CD4-positive, alpha-beta T cell (primary cell): ENCODE results near the gene NCKAP5. TPM values are rescaled to one million over a fixed set of nuclear protein-coding genes. Genes with fewer than 3 reads are reported as not detected.

Experiments
- ATAC-seq: fragments of 200-7000 bp; cut with Tn5 transposase; one replicate; pipeline ENCODE4 v1.10.0; 2022; ENCODE audit warnings: mild to moderate bottlenecking; ENCODE audit not compliant: poor library complexity
- CTCF ChIA-PET: fragments of 350-600 bp; sonication (Branson Sonifier 250); formaldehyde crosslinking; loops from one replicate; lab custom pipeline; 2021; ENCODE audit warnings: antibody characterized with exemption, inconsistent platforms; lab: Charles Lee
- POLR2A ChIA-PET: fragments of 350-600 bp; sonication (Branson Sonifier 250); formaldehyde crosslinking; loops from one replicate; lab custom pipeline; 2021; ENCODE audit warnings: antibody characterized with exemption, inconsistent platforms; lab: Charles Lee
- DNase-seq, 14 experiments: peaks; one replicate each; pipeline ENCODE4 v3.0.0-alpha.2; 2013 to 2020; ENCODE audit warnings: mixed read lengths in 2 of 14
- H3K27ac ChIP-seq, 2 donors: one replicate each; pipeline versions ENCODE4 v1.5.1 to v1.7.0; 2013; ENCODE audit warnings: low read length in 2 of 2, low read depth in 1 of 2, mild to moderate bottlenecking in 1 of 2
- H3K27me3 ChIP-seq, 2 experiments: 1 replicate in 1 of 2; 2 replicates in 1 of 2; pipeline versions ENCODE4 v1.6.1 to v1.7.0; 2013; ENCODE audit warnings: low read length in 2 of 2, control low read depth in 1 of 2, mild to moderate bottlenecking in 1 of 2, moderate library complexity in 1 of 2; ENCODE audit not compliant: insufficient read depth in 2 of 2, control insufficient read depth in 1 of 2
- H3K36me3 ChIP-seq: one replicate; pipeline ENCODE4 v1.6.1; 2013; ENCODE audit warnings: low read length, control low read depth; ENCODE audit not compliant: insufficient read depth
- H3K4me1 ChIP-seq: one replicate; pipeline ENCODE4 v1.6.1; 2013; ENCODE audit warnings: low read length, control low read depth; ENCODE audit not compliant: insufficient read depth
- H3K4me3 ChIP-seq: one replicate; pipeline ENCODE4 v1.5.1; 2013; ENCODE audit warnings: mild to moderate bottlenecking, low read length, moderate library complexity
- H3K9me3 ChIP-seq, 2 experiments: 1 replicate in 1 of 2; 2 replicates in 1 of 2; pipeline versions ENCODE4 v1.6.1 to v1.7.0; 2013; ENCODE audit warnings: low read length in 2 of 2, mild to moderate bottlenecking in 2 of 2, control low read depth in 1 of 2, moderate library complexity in 1 of 2; ENCODE audit not compliant: control insufficient read depth in 1 of 2, insufficient read depth in 1 of 2
- H3K27ac Mint-ChIP-seq: one replicate; pipeline ENCODE4 v1.8.0; 2020; ENCODE audit warnings: mixed read lengths
- H3K27me3 Mint-ChIP-seq: one replicate; pipeline ENCODE4 v1.8.0; 2021; ENCODE audit warnings: mixed read lengths
- H3K36me3 Mint-ChIP-seq: one replicate; pipeline ENCODE4 v1.8.0; 2021; ENCODE audit warnings: low read depth, mixed read lengths
- H3K4me1 Mint-ChIP-seq: one replicate; pipeline ENCODE4 v1.8.0; 2021; ENCODE audit warnings: low read depth, mixed read lengths
- H3K4me3 Mint-ChIP-seq: one replicate; pipeline ENCODE4 v1.8.0; 2020; ENCODE audit warnings: mild to moderate bottlenecking, mixed read lengths
- H3K9me3 Mint-ChIP-seq: one replicate; pipeline ENCODE4 v1.8.0; 2020; ENCODE audit warnings: mixed read lengths
- intact Hi-C, 2 experiments: fragments of 100-400 bp; cut with DNase I in 1 of 2; cut with micrococcal nuclease in 1 of 2; formaldehyde crosslinking; loops; one replicate each; pipeline versions ENCODE4 v1.15.1 to v1.9.0; 2023 to 2025; cut with DNase I, micrococcal nuclease
- total RNA-seq, 174 experiments: library from RNA in 2 of 174; stranded (reverse) in 2 of 174; gene quantifications; one replicate each; pipeline ENCODE4 v1.2.3 and lab custom pipeline; 2021 to 2026
- TF ChIP-seq, protein P1 (sequence below): fragments of 200-600 bp; IDR thresholded peaks from one replicate; pipeline ENCODE4 v1.8.0; 2022; ENCODE audit warnings: antibody characterized with exemption, mild to moderate bottlenecking

The NCKAP5 gene
- total RNA-seq, 2 experiments from 2014 or later: not detected

GRCh38 chr2:133532919-133533318 lies 35.3 kb downstream of the NCKAP5 start:
- ChIA-PET POLR2A (no interaction called here), CTCF (no interaction called here)
- no peak for DNase-seq
- no peak overlapping the region for H3K4me3 Mint-ChIP-seq
- H3K36me3 Mint-ChIP-seq: no peaks in the 10 kb centered on the region
- intact Hi-C loops: no loop called here
- no peak overlapping the region for H3K27ac Mint-ChIP-seq
- Histone ChIP-seq H3K4me1 (no peaks in the 10 kb centered on the region), H3K36me3 (no peaks in the 10 kb centered on the region), H3K27ac (no peak overlapping the region), H3K27me3 (no peaks in the 10 kb centered on the region), H3K4me3 (no peak overlapping the region), H3K9me3 (no peaks in the 10 kb centered on the region)
- TF ChIP-seq, protein P1, sequence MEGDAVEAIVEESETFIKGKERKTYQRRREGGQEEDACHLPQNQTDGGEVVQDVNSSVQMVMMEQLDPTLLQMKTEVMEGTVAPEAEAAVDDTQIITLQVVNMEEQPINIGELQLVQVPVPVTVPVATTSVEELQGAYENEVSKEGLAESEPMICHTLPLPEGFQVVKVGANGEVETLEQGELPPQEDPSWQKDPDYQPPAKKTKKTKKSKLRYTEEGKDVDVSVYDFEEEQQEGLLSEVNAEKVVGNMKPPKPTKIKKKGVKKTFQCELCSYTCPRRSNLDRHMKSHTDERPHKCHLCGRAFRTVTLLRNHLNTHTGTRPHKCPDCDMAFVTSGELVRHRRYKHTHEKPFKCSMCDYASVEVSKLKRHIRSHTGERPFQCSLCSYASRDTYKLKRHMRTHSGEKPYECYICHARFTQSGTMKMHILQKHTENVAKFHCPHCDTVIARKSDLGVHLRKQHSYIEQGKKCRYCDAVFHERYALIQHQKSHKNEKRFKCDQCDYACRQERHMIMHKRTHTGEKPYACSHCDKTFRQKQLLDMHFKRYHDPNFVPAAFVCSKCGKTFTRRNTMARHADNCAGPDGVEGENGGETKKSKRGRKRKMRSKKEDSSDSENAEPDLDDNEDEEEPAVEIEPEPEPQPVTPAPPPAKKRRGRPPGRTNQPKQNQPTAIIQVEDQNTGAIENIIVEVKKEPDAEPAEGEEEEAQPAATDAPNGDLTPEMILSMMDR: no peak
- no peaks in the 10 kb centered on the region for H3K27me3 Mint-ChIP-seq
- no peaks in the 10 kb centered on the region for H3K4me1 Mint-ChIP-seq
- H3K9me3 Mint-ChIP-seq: no peaks in the 10 kb centered on the region
- no peak for ATAC-seq

GRCh38 chr2:133531382-133531781 lies 36.9 kb downstream of the NCKAP5 start:
- no peaks in the 10 kb centered on the region for H3K27me3 ChIP-seq
- CTCF ChIA-PET: no interaction called here
- no peak overlapping the region for H3K4me3 ChIP-seq
- H3K4me1 Mint-ChIP-seq: no peaks in the 10 kb centered on the region
- no peak overlapping the region for H3K27ac Mint-ChIP-seq
- H3K27ac ChIP-seq: no peak overlapping the region
- no peaks in the 10 kb centered on the region for H3K36me3 ChIP-seq
- no peak for ATAC-seq
- no peaks in the 10 kb centered on the region for H3K9me3 Mint-ChIP-seq
- no peaks in the 10 kb centered on the region for H3K27me3 Mint-ChIP-seq
- no peaks in the 10 kb centered on the region for H3K9me3 ChIP-seq
- H3K4me1 ChIP-seq: no peaks in the 10 kb centered on the region
- intact Hi-C loops: no loop called here
- DNase-seq: no peak
- TF ChIP-seq, protein P1: no peak
- H3K4me3 Mint-ChIP-seq: no peak overlapping the region
- H3K36me3 Mint-ChIP-seq: no peaks in the 10 kb centered on the region
- POLR2A ChIA-PET: no interaction called here

GRCh38 chr2:133530645-133531044 lies 37.6 kb downstream of the NCKAP5 start:
- no peak for ATAC-seq
- no peaks in the 10 kb centered on the region for H3K4me1 Mint-ChIP-seq
- H3K36me3 Mint-ChIP-seq: no peaks in the 10 kb centered on the region
- ChIA-PET POLR2A (no interaction called here), CTCF (no interaction called here)
- Histone ChIP-seq H3K36me3 (no peaks in the 10 kb centered on the region), H3K4me1 (no peaks in the 10 kb centered on the region), H3K9me3 (no peaks in the 10 kb centered on the region), H3K4me3 (no peak overlapping the region), H3K27ac (no peak overlapping the region), H3K27me3 (no peaks in the 10 kb centered on the region)
- no peaks in the 10 kb centered on the region for H3K27me3 Mint-ChIP-seq
- DNase-seq: no peak
- H3K4me3 Mint-ChIP-seq: no peak overlapping the region
- intact Hi-C loops: no loop called here
- no peak overlapping the region for H3K27ac Mint-ChIP-seq
- H3K9me3 Mint-ChIP-seq: no peaks in the 10 kb centered on the region
- TF ChIP-seq, protein P1: no peak
